Omental fat pad (tissue), 4 donors: ENCODE measurements around the gene PLIN3. TPM values are rescaled to one million over a fixed set of nuclear protein-coding genes. Genes with fewer than 3 reads are reported as not detected.
"Not testable (repeated sequence)": the region's sequence is repeated elsewhere in the genome, so short reads cannot be mapped to it uniquely, and the experiment has no call there.

Experiments
- ATAC-seq: fragments of 150-250 bp; one replicate; pipeline ENCODE4 v1.9.1; 2016; ENCODE audit warnings: mild to moderate bottlenecking, moderate library complexity; ENCODE audit not compliant: low FRiP score
- DNase-seq: peaks from one replicate; pipeline ENCODE4 v3.0.0-alpha.2; 2019; ENCODE audit warnings: low spot score
- total RNA-seq, 4 donors: library from RNA; depleted of rRNA; stranded (reverse); fragments of >200 nt; gene quantifications; one replicate each; pipeline ENCODE4 v1.1.0, GENCODE V29; 2016
- TF ChIP-seq, protein P1 (sequence below), 3 donors: fragments of 450-650 bp; IDR thresholded peaks; one replicate each; pipeline ENCODE4 v1.5.1; 2016 to 2017; ENCODE audit warnings: antibody characterized with exemption in 3 of 3, mild to moderate bottlenecking in 3 of 3, moderate library complexity in 2 of 3

Gene PLIN3
- total RNA-seq, 4 donors from 2014 or later, result 23.1 to 64.0 (median 33.8) TPM

DNA sequence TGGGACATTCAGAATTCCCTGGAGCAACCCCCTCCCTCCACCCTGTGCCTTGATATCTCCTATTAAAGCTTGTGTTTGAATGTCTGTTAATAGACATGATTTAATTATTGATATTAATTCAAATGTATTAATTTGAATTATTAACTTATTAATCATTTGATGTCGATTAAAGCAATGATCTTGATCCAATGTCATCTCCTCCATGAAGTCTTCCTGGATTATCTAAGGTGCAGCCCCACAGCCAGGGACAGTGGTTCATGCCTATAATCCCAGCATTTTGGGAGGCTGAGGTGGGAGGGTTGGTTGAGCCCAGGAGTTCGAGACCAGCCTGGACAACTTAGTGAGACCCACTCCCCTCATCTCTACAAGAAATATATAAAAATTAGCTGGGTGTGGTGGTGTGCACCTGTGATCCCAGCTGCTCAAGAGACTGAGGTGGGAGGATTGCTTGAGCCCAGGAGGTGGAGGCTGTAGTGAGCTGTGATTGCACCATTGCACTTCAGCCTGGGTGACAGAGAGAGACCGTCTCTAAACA, 66.3 kb downstream of the PLIN3 start:
- ATAC-seq (no peak), DNase-seq (no peak)
- TF ChIP-seq, protein P1, sequence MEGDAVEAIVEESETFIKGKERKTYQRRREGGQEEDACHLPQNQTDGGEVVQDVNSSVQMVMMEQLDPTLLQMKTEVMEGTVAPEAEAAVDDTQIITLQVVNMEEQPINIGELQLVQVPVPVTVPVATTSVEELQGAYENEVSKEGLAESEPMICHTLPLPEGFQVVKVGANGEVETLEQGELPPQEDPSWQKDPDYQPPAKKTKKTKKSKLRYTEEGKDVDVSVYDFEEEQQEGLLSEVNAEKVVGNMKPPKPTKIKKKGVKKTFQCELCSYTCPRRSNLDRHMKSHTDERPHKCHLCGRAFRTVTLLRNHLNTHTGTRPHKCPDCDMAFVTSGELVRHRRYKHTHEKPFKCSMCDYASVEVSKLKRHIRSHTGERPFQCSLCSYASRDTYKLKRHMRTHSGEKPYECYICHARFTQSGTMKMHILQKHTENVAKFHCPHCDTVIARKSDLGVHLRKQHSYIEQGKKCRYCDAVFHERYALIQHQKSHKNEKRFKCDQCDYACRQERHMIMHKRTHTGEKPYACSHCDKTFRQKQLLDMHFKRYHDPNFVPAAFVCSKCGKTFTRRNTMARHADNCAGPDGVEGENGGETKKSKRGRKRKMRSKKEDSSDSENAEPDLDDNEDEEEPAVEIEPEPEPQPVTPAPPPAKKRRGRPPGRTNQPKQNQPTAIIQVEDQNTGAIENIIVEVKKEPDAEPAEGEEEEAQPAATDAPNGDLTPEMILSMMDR (IDR thresholded peaks at IDR 0.05), result no peak

GRCh38 chr19:4800591-4801081, 66.8 kb downstream of the PLIN3 start:
- TF ChIP-seq, protein P1 (IDR thresholded peaks at IDR 0.05), result no peak
- ATAC-seq, result no peak
- DNase-seq, result no peak

GRCh38 chr19:4795400-4795799, 72.1 kb downstream of the PLIN3 start:
- ATAC-seq (no peak), DNase-seq (no peak)
- TF ChIP-seq, protein P1 (IDR thresholded peaks at IDR 0.05), result no peak

DNA sequence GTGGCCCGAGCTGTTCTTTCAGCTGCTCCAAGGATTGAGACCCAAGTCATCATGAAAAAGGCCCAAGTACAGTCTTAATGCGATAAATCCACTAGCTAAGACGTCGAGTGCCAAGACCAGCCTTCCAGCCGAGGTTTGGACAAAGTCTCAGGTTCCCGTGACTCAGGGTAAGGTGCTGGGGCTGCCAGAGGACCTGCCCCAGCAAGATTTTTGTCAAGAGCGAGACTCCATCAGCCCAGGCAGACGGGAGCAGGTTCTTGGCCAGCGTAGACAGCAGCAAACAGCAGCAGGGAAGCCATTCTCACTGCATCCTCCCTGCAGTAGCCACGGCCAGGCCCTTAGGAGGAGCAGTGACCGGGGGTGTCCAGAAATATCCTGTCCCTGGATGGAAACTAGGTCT, 72.5 kb downstream of the PLIN3 start:
- DNase-seq (no peak), ATAC-seq (no peak)
- TF ChIP-seq, protein P1 (IDR thresholded peaks at IDR 0.05), result no peak

- ATAC-seq, DNase-seq: not testable (repeated sequence)
These were observed 74.2 kb downstream of the PLIN3 start for GRCh38 chr19:4793278-4793677.

DNA sequence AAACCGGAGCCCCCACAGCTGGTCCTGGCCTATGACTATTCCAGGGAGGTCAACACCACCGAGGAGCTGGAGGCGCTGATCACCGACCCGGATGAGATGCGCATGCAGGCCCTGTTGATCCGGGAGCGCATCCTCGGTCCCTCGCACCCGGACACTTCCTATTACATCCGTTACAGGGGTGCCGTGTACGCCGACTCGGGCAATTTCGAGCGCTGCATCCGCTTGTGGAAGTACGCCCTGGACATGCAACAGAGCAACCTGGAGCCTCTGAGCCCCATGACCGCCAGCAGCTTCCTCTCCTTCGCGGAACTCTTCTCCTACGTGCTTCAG, 74.6 kb downstream of the PLIN3 start:
- ATAC-seq, DNase-seq: not testable (repeated sequence)

DNA sequence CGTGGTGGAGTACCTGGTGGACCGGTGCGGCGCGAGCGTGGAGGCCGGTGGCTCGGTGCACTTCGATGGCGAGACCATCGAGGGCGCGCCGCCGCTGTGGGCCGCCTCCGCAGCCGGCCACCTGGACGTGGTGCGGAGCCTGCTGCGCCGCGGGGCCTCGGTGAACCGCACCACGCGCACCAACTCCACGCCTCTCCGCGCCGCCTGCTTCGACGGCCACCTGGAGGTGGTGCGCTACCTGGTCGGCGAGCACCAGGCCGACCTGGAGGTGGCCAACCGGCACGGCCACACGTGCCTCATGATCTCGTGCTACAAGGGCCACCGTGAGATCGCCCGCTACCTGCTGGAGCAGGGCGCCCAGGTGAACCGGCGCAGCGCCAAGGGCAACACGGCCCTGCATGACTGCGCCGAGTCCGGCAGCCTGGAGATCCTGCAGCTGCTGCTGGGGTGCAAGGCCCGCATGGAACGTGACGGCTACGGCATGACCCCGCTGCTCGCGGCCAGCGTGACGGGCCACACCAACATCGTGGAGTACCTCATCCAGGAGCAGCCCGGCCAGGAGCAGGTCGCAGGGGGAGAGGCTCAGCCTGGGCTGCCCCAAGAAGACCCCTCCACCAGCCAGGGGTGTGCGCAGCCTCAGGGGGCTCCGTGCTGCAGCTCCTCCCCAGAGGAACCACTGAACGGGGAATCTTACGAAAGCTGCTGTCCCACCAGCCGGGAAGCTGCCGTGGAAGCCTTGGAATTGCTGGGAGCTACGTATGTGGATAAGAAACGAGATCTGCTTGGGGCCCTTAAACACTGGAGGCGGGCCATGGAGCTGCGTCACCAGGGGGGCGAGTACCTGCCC, 75.2 kb downstream of the PLIN3 start:
- ATAC-seq, DNase-seq: not testable (repeated sequence)

DNA sequence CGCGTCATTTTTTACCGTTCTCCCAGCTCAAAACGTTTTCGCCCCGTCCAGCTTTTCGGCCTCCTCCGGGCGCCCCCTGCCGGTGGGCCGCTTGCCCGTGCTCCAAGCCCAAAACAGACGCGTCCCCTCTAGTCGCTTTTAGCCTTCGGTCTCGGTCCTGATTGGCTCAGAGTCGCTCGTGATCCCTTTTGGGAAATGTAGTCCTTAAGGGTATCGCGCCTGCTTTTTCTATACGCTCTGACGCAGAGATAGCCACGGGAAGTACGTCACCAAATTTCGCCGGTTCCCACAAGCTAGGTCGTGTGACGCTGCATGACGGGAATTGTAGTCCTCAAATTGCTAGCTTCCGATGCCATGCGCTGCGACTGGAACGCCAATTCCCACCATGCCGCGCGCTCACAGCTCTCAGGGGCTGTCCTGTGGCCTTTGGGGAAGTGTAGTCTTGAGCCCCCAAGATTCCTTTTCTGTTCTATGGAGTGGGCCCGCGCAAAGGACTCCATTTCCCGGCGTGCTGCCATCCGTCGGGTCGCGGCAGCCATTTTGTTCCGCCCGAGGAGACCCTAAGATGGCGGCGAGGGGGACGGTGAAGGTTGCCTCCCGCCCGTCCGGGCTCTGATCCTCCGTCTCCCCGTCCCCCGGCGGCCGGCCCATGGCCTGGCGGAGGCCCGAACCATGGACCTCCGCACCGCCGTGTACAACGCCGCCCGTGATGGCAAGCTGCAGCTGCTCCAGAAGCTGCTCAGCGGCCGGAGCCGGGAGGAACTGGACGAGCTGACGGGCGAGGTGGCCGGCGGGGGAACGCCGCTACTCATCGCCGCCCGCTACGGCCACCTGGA, 76.1 kb downstream of the PLIN3 start, which contains the start of gene FEM1A:
FEM1A (plus strand) TSS at position 552 of the 836 bp plus-strand sequence; CDS start at position 673, 121 bp downstream.
- TF ChIP-seq, protein P1 (IDR thresholded peaks at IDR 0.05), result peak in 2 of 3 donors; percentile 78 to 99
- peak; percentile 98 for DNase-seq
- peak; percentile 100 for ATAC-seq
